GDM1 (cell line): ENCODE measurements around the gene IQGAP2.
"Not testable (repeated sequence)": the region's sequence is repeated elsewhere in the genome, so short reads cannot be mapped to it uniquely, and the experiment has no call there.

ENCODE experiments used
- DNase-seq: peaks from one replicate; lab custom pipeline; 2025; lab: John Stamatoyannopoulos, UW

IQGAP2 gene

DNA sequence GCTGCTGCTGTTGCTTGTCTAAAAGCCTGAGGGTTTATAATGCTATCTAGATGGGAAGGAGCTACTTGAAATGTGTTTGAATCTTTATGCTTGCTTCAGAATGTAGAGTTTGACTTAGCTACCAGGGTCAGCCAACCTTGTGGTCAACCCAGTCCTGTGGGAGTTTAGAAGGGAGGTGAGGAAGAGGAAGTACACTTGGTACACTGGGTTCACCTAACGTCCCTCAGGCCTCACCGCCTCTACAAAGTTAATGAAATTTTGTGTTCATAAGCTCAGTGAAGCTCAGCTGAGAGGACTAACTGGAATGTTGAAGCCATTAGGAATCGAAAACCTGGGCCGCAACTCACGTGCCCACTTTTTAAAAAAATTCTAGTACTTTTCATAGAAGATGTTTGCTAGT, 10.7 kb downstream of the IQGAP2 start:
- no peak for DNase-seq

DNA sequence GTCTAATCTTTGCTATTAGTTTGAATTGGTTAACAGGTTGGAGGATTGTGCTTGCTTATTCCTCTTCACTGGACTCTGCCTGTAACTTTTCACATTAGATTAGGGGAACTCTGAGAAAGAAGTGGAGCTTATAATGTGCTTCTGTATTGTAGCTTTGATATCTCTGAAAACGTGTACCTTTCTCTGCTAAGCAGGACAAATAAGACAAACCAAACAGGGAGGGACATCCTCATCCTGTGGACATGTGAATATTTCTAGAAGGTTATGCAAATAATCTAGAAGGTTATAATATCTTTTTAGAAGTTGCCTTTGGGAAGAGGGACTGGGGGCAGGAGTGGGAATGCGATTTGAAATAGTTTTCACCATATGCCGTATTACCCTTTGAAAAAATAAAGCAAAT, 11.7 kb downstream of the IQGAP2 start:
- DNase-seq = no peak

DNA sequence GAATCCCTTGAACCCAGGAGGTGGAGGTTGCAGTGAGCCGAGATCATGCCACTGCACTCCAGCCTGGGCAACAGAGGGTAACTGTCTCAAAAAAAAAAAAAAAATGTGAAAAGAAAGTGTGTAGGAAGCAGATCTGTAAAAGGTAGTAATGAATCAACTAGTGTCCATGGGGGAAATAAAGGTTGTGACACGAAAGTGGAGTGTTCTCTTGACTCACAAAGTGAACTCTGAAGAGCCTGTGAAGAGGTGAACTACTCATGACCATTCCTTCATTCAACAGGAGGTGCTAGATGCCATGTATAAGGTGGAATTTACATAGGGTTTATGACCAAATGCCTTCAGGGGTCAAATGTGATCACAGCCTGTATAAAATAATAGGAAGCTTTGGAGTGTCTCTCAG, 12.8 kb downstream of the IQGAP2 start:
- no peak for DNase-seq

- no peak for DNase-seq
Measured at GRCh38 chr5:76419597-76420298, 16.7 kb downstream of the IQGAP2 start.

DNA sequence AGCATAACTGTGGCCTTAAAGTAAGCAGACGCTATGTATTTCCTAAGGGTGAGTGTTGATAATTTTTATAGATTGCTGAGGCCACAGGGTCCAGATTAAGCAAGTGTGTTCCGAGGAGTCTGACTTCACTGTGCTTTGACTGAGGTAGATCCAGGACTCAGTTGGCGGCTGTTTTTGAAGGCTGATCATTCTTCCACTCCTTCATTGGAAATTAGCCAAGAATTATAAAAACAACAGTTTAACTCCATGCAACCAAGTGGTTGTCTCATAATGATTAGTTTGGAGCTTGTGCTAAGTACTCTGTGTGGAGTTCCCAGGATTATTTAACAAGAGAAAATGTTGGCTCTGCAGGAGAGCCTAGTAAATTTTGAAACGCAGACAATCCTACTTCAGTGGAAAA, 19.1 kb downstream of the IQGAP2 start:
- DNase-seq = no peak

- DNase-seq = no peak
Measured at GRCh38 chr5:76422742-76423141, 19.7 kb downstream of the IQGAP2 start.

GRCh38 chr5:76425146-76425545, 22.1 kb downstream of the IQGAP2 start:
- no peak for DNase-seq

- no peak for DNase-seq
Measured at GRCh38 chr5:76425928-76426804, 23.1 kb downstream of the IQGAP2 start.

- DNase-seq = no peak
Measured at GRCh38 chr5:76427206-76428140, 24.4 kb downstream of the IQGAP2 start.

DNA sequence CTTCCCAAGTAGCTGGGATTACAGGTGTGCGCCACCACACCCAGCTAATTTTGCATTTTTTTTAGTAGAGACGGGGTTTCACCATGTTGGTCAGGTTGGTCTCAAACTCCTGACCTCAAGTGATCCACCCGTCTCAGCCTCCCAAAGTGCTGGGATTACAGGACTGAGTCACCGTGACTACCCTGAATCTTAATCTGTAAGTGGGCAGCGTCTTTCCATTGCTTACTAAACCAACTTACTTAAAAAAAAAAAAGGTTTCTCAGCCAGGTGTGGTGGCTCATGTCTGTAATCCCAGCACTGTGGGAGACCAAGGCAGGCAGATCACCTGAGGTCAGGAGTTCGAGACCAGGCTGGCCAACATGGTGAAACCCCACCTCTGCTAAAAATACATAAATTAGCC, 25.5 kb downstream of the IQGAP2 start:
- DNase-seq = not testable (repeated sequence)

- no peak for DNase-seq
Measured at GRCh38 chr5:76433261-76433660, 30.2 kb downstream of the IQGAP2 start.

GRCh38 chr5:76437507-76437906, 34.4 kb downstream of the IQGAP2 start:
- not testable (repeated sequence) for DNase-seq

DNA sequence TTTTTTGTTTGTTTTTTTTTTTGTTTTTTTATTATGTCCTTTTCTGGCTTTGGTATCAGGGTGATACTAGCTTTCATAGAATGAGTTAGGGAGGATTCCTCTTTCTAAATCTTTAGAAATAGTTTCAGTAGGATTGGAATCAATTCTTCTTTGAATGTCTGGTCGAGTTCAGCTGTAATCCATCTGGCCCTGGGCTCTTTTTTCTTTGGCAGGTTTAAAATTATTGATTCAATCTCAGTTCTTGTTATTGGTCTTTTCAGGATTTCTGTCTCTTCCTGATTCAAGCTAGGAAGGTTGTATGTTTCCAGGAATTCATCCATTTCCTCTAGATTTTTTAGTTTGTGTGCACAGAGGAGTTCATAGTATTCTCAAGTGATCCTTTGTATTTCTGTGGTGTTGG, 34.9 kb downstream of the IQGAP2 start:
- no peak for DNase-seq

DNA sequence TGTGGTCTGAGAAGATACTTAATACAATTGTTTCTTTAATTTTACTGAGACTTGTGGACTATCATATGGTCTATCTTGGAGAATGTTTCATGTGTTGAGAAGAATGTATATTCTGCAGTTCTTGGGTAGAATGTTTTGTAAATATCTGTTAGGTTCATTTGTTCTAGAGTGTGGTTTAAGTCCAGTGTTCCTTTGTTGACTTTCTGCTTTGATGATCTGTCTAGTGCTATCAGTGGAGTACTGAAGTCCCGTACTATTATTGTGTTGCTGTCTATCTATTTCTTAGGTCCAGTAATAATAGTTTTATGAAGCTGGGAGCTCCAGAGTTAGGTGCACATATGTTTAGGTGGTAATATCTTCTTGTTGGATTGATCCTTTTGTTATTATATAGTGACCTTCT, 36.1 kb downstream of the IQGAP2 start:
- no peak for DNase-seq

- no peak for DNase-seq
Measured at GRCh38 chr5:76439929-76440328, 36.8 kb downstream of the IQGAP2 start.

GRCh38 chr5:76441101-76441500, 38.0 kb downstream of the IQGAP2 start:
- no peak for DNase-seq

DNA sequence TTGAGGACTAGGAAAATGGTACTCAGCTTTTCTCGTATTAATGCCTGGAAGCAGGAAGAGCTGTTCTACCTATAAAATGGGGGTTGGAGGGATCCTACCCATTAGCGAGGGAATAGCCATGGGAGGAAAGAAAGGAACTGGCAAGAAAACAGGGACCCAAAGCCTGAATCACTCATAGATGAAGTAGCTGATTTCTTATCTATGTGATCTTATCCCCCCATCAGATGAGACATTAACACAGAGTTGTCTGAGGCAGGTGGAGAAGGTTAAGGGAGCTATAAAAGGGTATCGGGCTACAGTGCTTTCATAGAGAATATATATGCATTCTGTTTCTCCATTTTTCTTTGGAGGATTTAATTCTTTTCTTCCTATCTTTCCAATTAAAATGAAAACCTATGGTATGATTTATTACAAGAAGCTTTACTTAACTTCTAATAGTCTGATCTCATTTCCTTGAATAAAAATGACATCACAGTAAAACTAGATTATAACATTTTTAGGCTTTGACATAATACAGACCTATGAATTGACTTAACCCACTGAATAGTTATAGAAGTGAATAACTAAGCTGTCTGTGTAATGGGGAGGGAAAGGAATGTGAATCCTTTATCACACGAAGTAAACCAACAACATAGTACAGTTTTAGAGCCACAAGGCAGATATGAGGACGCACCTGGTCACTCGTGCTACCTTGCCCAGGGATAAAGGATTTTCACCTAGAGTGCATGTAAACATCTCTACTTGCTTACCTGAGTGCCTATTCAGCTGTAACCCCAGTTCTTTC, 39.0 kb downstream of the IQGAP2 start:
- no peak for DNase-seq

DNA sequence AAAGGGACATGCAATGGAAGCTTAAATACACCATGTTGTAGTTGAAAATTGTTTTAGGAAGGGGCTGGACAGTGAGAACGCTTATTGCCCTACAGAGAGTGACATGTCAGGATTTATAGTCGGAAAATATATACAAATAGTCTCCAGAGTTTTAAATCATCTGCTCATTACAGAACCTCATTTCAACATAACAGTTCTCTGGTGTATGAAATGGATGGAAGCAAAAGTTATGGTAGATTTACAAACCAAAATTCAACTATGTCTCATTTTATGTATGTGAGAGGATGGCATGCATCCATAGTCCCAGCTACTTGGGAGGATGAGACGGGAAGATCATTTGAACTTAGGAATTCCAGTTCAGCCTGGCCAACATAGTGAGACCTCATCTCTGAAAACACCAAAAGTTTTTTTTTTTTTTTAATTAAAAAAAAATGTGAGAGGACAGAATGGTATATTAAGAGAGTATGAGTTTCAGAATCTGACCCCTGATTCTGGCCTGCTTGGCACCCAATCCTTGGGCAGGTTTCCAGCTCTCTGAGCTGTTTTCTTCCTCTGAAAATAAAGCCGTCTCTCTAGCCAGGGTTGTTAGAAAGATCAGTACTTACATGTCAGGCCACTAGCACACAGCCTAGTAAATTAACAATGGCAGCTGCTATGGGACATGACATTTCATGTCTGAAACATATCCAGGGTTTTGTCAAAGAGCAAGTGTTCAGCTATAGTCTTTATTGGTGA, 40.1 kb downstream of the IQGAP2 start:
- no peak for DNase-seq

DNA sequence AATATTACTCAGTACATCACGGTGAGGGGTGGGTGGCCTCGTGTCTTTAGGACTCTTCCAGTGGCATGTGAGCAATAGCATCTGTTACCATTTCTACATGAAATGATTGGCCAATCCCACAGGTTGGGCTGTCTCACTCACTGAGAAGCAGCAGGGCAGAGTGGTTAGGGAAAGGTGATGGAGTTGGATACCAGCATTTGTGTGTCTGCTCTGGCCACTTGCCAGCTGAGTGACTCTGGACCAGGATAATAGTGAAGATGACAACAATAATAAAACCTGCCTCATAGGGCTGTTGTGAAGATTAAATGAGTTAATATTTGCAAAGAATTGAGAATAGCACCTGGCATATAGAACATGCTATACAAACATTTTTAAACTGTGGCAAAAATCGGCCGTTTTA, 42.0 kb downstream of the IQGAP2 start:
- DNase-seq = no peak

DNA sequence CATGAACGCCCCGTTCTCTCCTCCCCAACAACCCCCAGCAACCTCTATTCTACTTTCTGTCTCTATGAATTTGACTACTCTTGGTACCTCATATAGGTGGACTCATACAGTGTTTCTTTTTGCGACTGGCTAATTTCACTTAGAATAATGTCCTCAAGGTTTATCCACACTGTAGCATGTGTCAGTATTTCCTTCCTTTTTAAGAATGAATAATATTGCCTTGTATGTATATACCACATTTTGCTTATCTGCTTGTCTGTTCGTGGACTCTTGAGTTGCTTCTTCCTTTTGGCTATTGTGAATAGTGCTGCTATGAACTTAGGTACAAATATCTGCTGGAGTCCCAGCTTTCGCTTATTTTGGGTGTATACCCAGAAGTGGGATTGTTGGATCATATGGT, 42.7 kb downstream of the IQGAP2 start:
- no peak for DNase-seq

GRCh38 chr5:76446776-76447175, 43.7 kb downstream of the IQGAP2 start:
- DNase-seq = no peak
